Spleen (tissue), 7 donors: ENCODE measurements around the gene EXOC4.

Source experiments
- CTCF ChIP-seq, 11 experiments: fragments of 200-600 bp in 7 of 11; fragments of 450-650 bp in 4 of 11; sonication (generic) in 4 of 11; IDR thresholded peaks in 8 of 11; conservative IDR thresholded peaks in 3 of 11; 1 replicate in 7 of 11; 2 replicates in 4 of 11; pipeline versions ENCODE4 v1.4.0 to v1.8.0; 2016 to 2021; ENCODE audit warnings: antibody characterized with exemption in 11 of 11, inconsistent platforms in 4 of 11, mild to moderate bottlenecking in 1 of 11
- POLR2A ChIP-seq, 3 donors: fragments of 450-650 bp; IDR thresholded peaks; one replicate each; pipeline ENCODE4 v1.5.1; 2017; ENCODE audit warnings: antibody characterized with exemption in 3 of 3, mild to moderate bottlenecking in 1 of 3
- POLR2AphosphoS5 ChIP-seq, 3 donors: sonication (generic); formaldehyde crosslinking; IDR thresholded peaks; one replicate each; pipeline ENCODE4 v1.5.1; 2017; ENCODE audit warnings: antibody characterized with exemption in 3 of 3
- donor health status: DM: no; HTN: no; CAD: no; lungs with moderate emphysema.
- donor health status: DM: no; HTN: no; CAD: no.
- donor health status: DM: no; HTN: no; CAD: no.

GRCh38 chr7:133314084-133314483 lies 61.2 kb downstream of the EXOC4 start:
- TF ChIP-seq CTCF (IDR thresholded peaks at IDR 0.05 in 8 of 11, conservative IDR thresholded peaks at IDR 0.05 in 3 of 11) (no peak), POLR2AphosphoS5 (IDR thresholded peaks at IDR 0.05) (no peak), POLR2A (IDR thresholded peaks at IDR 0.05) (no peak)
